DOHH2 (cell line): Measurements from ENCODE around the gene DSE.

Source experiments
- EZH2phosphoT487 ChIP-seq: fragments of 200-600 bp; sonication (generic); IDR thresholded peaks from 2 replicates; pipeline ENCODE4 v1.6.1; 2017; ENCODE audit warnings: borderline replicate concordance, mild to moderate bottlenecking, antibody characterized with exemption, low read length, moderate library complexity, mixed read lengths
- TF ChIP-seq, protein P1 (sequence below): fragments of 200-600 bp; sonication (generic); IDR thresholded peaks from one replicate; pipeline ENCODE4 v1.5.1; 2014; ENCODE audit warnings: antibody characterized with exemption, mild to moderate bottlenecking, low read depth, low read length; ENCODE audit not compliant: poor library complexity, severe bottlenecking

DNA sequence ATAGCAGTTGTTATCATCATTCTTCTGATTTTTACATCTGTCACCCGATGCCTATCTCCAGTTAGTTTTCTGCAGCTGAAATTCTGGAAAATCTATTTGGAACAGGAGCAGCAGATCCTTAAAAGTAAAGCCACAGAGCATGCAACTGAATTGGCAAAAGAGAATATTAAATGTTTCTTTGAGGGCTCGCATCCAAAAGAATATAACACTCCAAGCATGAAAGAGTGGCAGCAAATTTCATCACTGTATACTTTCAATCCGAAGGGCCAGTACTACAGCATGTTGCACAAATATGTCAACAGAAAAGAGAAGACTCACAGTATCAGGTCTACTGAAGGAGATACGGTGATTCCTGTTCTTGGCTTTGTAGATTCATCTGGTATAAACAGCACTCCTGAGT lies 92.6 kb downstream of the DSE start:
- TF ChIP-seq, protein P1, sequence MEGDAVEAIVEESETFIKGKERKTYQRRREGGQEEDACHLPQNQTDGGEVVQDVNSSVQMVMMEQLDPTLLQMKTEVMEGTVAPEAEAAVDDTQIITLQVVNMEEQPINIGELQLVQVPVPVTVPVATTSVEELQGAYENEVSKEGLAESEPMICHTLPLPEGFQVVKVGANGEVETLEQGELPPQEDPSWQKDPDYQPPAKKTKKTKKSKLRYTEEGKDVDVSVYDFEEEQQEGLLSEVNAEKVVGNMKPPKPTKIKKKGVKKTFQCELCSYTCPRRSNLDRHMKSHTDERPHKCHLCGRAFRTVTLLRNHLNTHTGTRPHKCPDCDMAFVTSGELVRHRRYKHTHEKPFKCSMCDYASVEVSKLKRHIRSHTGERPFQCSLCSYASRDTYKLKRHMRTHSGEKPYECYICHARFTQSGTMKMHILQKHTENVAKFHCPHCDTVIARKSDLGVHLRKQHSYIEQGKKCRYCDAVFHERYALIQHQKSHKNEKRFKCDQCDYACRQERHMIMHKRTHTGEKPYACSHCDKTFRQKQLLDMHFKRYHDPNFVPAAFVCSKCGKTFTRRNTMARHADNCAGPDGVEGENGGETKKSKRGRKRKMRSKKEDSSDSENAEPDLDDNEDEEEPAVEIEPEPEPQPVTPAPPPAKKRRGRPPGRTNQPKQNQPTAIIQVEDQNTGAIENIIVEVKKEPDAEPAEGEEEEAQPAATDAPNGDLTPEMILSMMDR: no peak
- TF ChIP-seq EZH2phosphoT487: no peak
